ENCODE results near the gene ADAM20. TPM values are rescaled to one million over a fixed set of nuclear protein-coding genes. Genes with fewer than 3 reads are reported as not detected.
A peak's percentile ranks its signal among the peaks of the same experiment; 100 is the strongest.

ADAM20 gene
- under 1 TPM; 0.16 to 0.37 TPM for total RNA-seq
- 0.35 to 0.68 reads per million in 2 donors for total RNA-seq

DNA sequence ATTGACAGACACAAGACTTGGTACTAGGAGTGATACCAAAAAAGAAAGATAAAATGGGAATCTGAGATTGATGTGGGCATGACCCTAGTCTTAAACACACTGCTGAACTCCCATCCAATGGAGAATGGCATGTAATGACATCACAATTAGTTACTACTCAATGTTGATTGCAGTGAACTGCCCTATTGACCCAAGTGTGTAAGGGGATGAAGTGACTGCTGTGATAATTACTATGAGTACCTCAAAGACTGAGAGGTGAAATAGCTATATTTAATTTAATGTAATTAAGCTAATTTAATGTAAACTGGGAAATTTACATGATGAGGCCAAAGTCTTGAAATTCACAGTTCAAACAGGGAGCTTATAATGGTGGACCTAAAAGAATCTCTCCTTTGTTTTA lies at the start of gene ADAM20:
Gene ADAM20, minus strand, starts transcription at position 101 of the 400 bp plus-strand sequence. CDS start 10,247 bp downstream, outside the sequence.
- DNase-seq (no peak), ATAC-seq (no peak)
- no peak within 1 kb of the TSS for H3K27ac Mint-ChIP-seq
- no peaks in the 10 kb centered on the region for H3K9me3 ChIP-seq (ENCODE audit: control insufficient read depth, low read length, poor library complexity, severe bottlenecking)
- H3K4me3 Mint-ChIP-seq = no peak within 1 kb of the TSS
- peaks cover 6% of the 10 kb centered on the region for H3K4me1 Mint-ChIP-seq
- peaks cover 5% of the 10 kb centered on the region for H3K36me3 Mint-ChIP-seq (ENCODE audit: low read depth)
- H3K27me3 Mint-ChIP-seq = no peaks in the 10 kb centered on the region

DNA sequence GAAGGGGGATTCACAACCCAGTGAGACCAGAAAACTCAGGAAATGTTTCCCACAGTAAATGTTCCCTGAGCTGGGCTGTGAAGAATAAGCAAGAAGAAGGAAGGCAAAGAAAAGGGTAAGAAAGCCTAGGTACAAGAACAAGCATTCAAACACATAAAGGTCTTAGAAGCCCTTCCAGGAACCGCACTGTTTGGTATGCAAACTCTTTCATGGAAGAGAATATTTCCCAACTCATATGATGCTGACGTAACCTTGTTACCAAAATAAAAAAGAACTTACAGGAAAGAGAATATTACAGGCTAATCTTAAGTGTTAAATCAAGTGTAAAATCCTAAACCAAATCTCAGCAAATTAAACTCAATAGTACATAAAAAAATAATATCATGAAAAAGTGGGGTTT lies 42.1 kb upstream of the ADAM20 start:
- ATAC-seq (no peak), DNase-seq (no peak)
- Mint-ChIP-seq H3K4me1 (peaks cover 6% of the 10 kb centered on the region), H3K27me3 (no peaks in the 10 kb centered on the region), H3K4me3 (peak overlapping the region; percentile 31), H3K36me3 (ENCODE audit: low read depth) (peaks cover 11% of the 10 kb centered on the region), H3K27ac (no peak overlapping the region)
- no peaks in the 10 kb centered on the region for H3K9me3 ChIP-seq (ENCODE audit: control insufficient read depth, low read length, poor library complexity, severe bottlenecking)

- H3K36me3 Mint-ChIP-seq (ENCODE audit: low read depth) = peaks cover 6% of the 10 kb centered on the region
These were observed 38.2 kb upstream of the ADAM20 start for GRCh38 chr14:70573050-70573449.

GRCh38 chr14:70571139-70571538 lies 36.3 kb upstream of the ADAM20 start:
- Mint-ChIP-seq H3K27me3 (no peaks in the 10 kb centered on the region), H3K36me3 (ENCODE audit: low read depth) (peaks cover 10% of the 10 kb centered on the region), H3K27ac (no peak overlapping the region), H3K4me3 (no peak overlapping the region), H3K4me1 (peaks cover 19% of the 10 kb centered on the region)
- H3K9me3 ChIP-seq (ENCODE audit: control insufficient read depth, low read length, poor library complexity, severe bottlenecking) = no peaks in the 10 kb centered on the region
- no peak for ATAC-seq
- DNase-seq = no peak

More at GRCh38 chr14:70573050-70573449, 38.2 kb upstream of the ADAM20 start:
- Mint-ChIP-seq H3K27me3 (no peaks in the 10 kb centered on the region), H3K27ac (no peak overlapping the region), H3K4me3 (no peak overlapping the region), H3K4me1 (peaks cover 20% of the 10 kb centered on the region)
- ATAC-seq = no peak
- H3K9me3 ChIP-seq (ENCODE audit: control insufficient read depth, low read length, poor library complexity, severe bottlenecking) = no peaks in the 10 kb centered on the region
- no peak for DNase-seq

- H3K36me3 Mint-ChIP-seq (ENCODE audit: low read depth) = peaks cover 16% of the 10 kb centered on the region
- H3K4me1 Mint-ChIP-seq = peaks cover 19% of the 10 kb centered on the region
- DNase-seq (no peak), ATAC-seq (no peak)
- H3K27me3 Mint-ChIP-seq = no peaks in the 10 kb centered on the region
- H3K27ac Mint-ChIP-seq = no peak overlapping the region
- H3K9me3 ChIP-seq (ENCODE audit: control insufficient read depth, low read length, poor library complexity, severe bottlenecking) = peaks cover 2% of the 10 kb centered on the region
- H3K4me3 Mint-ChIP-seq = no peak overlapping the region
These were observed 33.0 kb upstream of the ADAM20 start for GRCh38 chr14:70567791-70568190.

- no peak for ATAC-seq
- DNase-seq = no peak
- H3K27ac Mint-ChIP-seq = no peak overlapping the region
- H3K27me3 Mint-ChIP-seq = no peaks in the 10 kb centered on the region
- no peak overlapping the region for H3K4me3 Mint-ChIP-seq
- H3K36me3 Mint-ChIP-seq (ENCODE audit: low read depth) = peaks cover 13% of the 10 kb centered on the region
- H3K4me1 Mint-ChIP-seq = peaks cover 4% of the 10 kb centered on the region
- peaks cover 2% of the 10 kb centered on the region for H3K9me3 ChIP-seq (ENCODE audit: control insufficient read depth, low read length, poor library complexity, severe bottlenecking)
These were observed 29.1 kb upstream of the ADAM20 start for GRCh38 chr14:70563869-70564268.

DNA sequence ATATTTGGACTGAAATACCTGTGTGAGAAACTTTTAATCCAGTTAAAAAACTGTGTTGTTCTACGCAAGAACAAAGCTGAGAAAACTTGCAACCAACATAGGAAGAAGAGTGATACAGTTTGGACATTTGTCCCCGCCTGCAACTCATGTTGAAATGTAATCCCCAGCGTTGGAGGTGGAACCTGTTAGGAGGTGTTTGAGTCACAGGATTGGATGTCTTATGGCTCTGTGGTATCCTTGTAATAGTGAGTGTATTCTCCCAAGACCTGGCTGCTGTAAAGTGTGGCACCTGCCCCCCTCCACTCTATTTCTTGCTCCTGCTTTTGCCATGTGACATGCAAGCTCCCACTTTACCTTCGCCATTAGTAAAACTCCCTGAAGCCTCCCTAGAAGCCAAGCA lies 28.6 kb upstream of the ADAM20 start:
- Mint-ChIP-seq H3K4me1 (peaks cover 4% of the 10 kb centered on the region), H3K4me3 (no peak overlapping the region), H3K36me3 (ENCODE audit: low read depth) (peaks cover 13% of the 10 kb centered on the region), H3K27ac (no peak overlapping the region), H3K27me3 (no peaks in the 10 kb centered on the region)
- no peak for DNase-seq
- no peak for ATAC-seq
- H3K9me3 ChIP-seq (ENCODE audit: control insufficient read depth, low read length, poor library complexity, severe bottlenecking) = peaks cover 2% of the 10 kb centered on the region

- no peaks in the 10 kb centered on the region for H3K9me3 ChIP-seq (ENCODE audit: control insufficient read depth, low read length, poor library complexity, severe bottlenecking)
- Mint-ChIP-seq H3K4me3 (no peak overlapping the region), H3K36me3 (ENCODE audit: low read depth) (peaks cover 11% of the 10 kb centered on the region), H3K27ac (no peak overlapping the region), H3K27me3 (no peaks in the 10 kb centered on the region), H3K4me1 (peaks cover 3% of the 10 kb centered on the region)
- ATAC-seq (no peak), DNase-seq (no peak)
These were observed 23.6 kb upstream of the ADAM20 start for GRCh38 chr14:70558356-70558755.

DNA sequence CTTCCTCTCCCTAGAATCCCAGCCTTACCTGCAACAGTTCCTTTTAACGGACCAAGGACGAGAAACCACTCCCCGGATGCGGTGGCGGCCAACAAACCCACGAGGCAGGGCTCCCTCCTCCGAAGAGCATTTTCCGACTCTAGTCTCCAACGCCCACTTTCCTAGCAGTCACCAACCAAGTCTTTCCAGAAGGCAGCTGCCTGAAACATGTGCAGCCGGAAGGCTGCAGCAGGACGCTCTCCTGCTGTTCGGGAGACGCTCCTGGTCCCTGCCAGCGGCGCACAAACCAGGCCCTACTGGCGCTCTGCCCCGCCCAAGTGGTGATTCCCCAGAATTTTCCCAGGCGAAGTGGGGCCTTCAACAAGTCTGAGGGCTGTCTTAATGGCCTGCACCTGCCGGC lies 21.1 kb upstream of the ADAM20 start:
- H3K36me3 Mint-ChIP-seq (ENCODE audit: low read depth) = peaks cover 11% of the 10 kb centered on the region

GRCh38 chr14:70538087-70538486 lies 3.3 kb upstream of the ADAM20 start:
- H3K4me1 Mint-ChIP-seq = peaks cover 6% of the 10 kb centered on the region

More for the DNA sequence above, 21.1 kb upstream of the ADAM20 start:
- DNase-seq = no peak
- Mint-ChIP-seq H3K27me3 (no peaks in the 10 kb centered on the region), H3K4me3 (no peak overlapping the region), H3K27ac (no peak overlapping the region), H3K4me1 (peaks cover 3% of the 10 kb centered on the region)
- no peak for ATAC-seq
- H3K9me3 ChIP-seq (ENCODE audit: control insufficient read depth, low read length, poor library complexity, severe bottlenecking) = no peaks in the 10 kb centered on the region

DNA sequence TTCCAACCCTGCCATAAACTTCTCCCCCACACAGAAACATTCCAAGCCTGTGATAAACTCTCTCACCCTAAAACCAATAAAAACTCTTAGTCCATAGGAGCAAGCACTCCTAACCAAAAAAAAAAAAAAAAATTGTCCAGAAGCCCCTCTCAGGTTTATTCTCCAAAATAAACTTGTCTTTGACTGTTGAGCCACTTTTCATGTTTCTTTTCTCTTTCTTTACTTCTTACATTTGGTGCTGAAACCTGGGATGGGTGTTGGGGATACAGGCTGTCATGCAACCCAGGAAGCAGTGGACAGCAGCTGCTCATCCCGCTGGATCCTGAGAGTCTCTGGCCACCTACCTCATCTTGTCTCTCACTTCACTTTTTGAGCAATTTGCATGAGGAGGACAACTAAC lies 2.0 kb upstream of the ADAM20 start:
- no peak overlapping the region for H3K4me3 Mint-ChIP-seq
- H3K27ac Mint-ChIP-seq = no peak overlapping the region
- peaks cover 3% of the 10 kb centered on the region for H3K36me3 Mint-ChIP-seq (ENCODE audit: low read depth)
- DNase-seq (no peak), ATAC-seq (no peak)
- no peaks in the 10 kb centered on the region for H3K9me3 ChIP-seq (ENCODE audit: control insufficient read depth, low read length, poor library complexity, severe bottlenecking)
- H3K27me3 Mint-ChIP-seq = no peaks in the 10 kb centered on the region
- H3K4me1 Mint-ChIP-seq = peaks cover 6% of the 10 kb centered on the region

More at GRCh38 chr14:70538087-70538486, 3.3 kb upstream of the ADAM20 start:
- ATAC-seq (no peak), DNase-seq (no peak)
- no peak overlapping the region for H3K27ac Mint-ChIP-seq
- no peak overlapping the region for H3K4me3 Mint-ChIP-seq
- no peaks in the 10 kb centered on the region for H3K36me3 Mint-ChIP-seq (ENCODE audit: low read depth)
- no peaks in the 10 kb centered on the region for H3K27me3 Mint-ChIP-seq
- H3K9me3 ChIP-seq (ENCODE audit: control insufficient read depth, low read length, poor library complexity, severe bottlenecking) = no peaks in the 10 kb centered on the region

DNA sequence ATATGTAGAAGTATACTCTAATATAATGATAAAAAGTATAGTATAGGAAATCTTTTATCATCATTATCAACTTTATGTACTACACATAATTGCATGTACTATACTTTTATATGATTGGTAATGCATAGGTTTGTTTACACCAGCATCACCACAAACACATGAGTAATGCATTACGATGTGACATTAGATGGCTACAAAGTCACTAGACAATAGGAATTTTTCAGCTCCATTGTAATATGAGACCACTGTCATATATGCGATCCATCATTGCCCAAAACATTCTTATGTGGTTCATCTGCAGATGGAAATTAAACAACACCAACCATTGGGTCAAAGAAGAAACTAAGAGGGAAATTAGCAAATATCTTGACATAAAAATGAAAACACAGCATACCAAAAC lies 4.4 kb downstream of the ADAM20 start:
- no peaks in the 10 kb centered on the region for H3K4me1 Mint-ChIP-seq
- H3K27ac Mint-ChIP-seq = no peak overlapping the region
- no peak for ATAC-seq
- H3K9me3 ChIP-seq (ENCODE audit: control insufficient read depth, low read length, poor library complexity, severe bottlenecking) = no peaks in the 10 kb centered on the region
- no peaks in the 10 kb centered on the region for H3K27me3 Mint-ChIP-seq
- no peak overlapping the region for H3K4me3 Mint-ChIP-seq
- peaks cover 5% of the 10 kb centered on the region for H3K36me3 Mint-ChIP-seq (ENCODE audit: low read depth)
- DNase-seq = no peak

GRCh38 chr14:70527501-70528105 lies 7.2 kb downstream of the ADAM20 start:
- Mint-ChIP-seq H3K27ac (no peak overlapping the region), H3K27me3 (no peaks in the 10 kb centered on the region), H3K36me3 (ENCODE audit: low read depth) (peaks cover 8% of the 10 kb centered on the region), H3K4me1 (no peaks in the 10 kb centered on the region), H3K4me3 (no peak overlapping the region)
- ATAC-seq = no peak
- no peak for DNase-seq
- no peaks in the 10 kb centered on the region for H3K9me3 ChIP-seq (ENCODE audit: control insufficient read depth, low read length, poor library complexity, severe bottlenecking)

DNA sequence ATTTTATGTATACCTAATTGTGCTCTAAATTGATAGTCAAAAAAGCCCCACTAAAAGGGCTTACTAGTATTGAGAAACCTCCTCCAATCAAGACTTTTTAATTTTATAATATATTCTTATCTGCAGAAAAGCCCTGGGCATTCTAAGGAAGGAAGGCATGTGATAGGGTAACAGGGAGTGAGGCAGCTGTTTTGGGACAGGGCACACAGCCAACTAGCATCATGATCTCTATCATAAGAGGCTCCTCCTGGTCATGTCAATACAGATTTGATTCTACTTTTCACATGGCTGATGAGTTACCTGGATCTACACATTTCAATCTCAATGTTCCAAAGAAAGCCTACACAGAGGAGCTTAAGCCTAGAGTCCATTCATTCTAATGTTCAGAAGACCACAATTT lies 9.1 kb downstream of the ADAM20 start:
- Mint-ChIP-seq H3K4me1 (no peaks in the 10 kb centered on the region), H3K4me3 (no peak overlapping the region), H3K27ac (no peak overlapping the region), H3K27me3 (no peaks in the 10 kb centered on the region), H3K36me3 (ENCODE audit: low read depth) (peaks cover 5% of the 10 kb centered on the region)
- ATAC-seq = no peak
- H3K9me3 ChIP-seq (ENCODE audit: control insufficient read depth, low read length, poor library complexity, severe bottlenecking) = no peaks in the 10 kb centered on the region
- DNase-seq = no peak
